Mesodermal cell (in vitro differentiated cells): Measurements from ENCODE around the gene OR5I1. TPM values are rescaled to one million over a fixed set of nuclear protein-coding genes. Genes with fewer than 3 reads are reported as not detected.

Experiments used
- H3K27ac ChIP-seq: 2 replicates; pipeline ENCODE4 v1.7.0; 2013; ENCODE audit warnings: mild to moderate bottlenecking, low read depth, low read length, moderate library complexity; ENCODE audit not compliant: severe bottlenecking
- H3K36me3 ChIP-seq: 2 replicates; pipeline ENCODE4 v1.7.1; 2013; ENCODE audit warnings: mild to moderate bottlenecking, low read length, moderate library complexity; ENCODE audit not compliant: control insufficient read depth, insufficient read depth
- H3K4me1 ChIP-seq: one replicate; pipeline ENCODE4 v1.7.1; 2013; ENCODE audit warnings: mild to moderate bottlenecking, low read length; ENCODE audit not compliant: insufficient read depth, control insufficient read depth, poor library complexity, severe bottlenecking
- H3K4me3 ChIP-seq: 2 replicates; pipeline ENCODE4 v1.7.0; 2013; ENCODE audit warnings: low read length, control low read depth, mild to moderate bottlenecking; ENCODE audit not compliant: insufficient read depth, poor library complexity, severe bottlenecking; ENCODE audit errors: extremely low read depth
- H3K9me3 ChIP-seq: 2 replicates; pipeline ENCODE4 v1.7.1; 2013; ENCODE audit warnings: mild to moderate bottlenecking, low read length, moderate library complexity; ENCODE audit not compliant: control insufficient read depth
- WGBS, 2 experiments: methylation state at CpG; one replicate each; pipeline ENCODE4 v1.1.5; 2013; ENCODE audit warnings: missing lambda C conversion rate in 2 of 2; ENCODE audit not compliant: insufficient coverage in 2 of 2; 5-methylcytosine and 5-hydroxymethylcytosine counted together
- polyA plus RNA-seq, 2 experiments: library from polyadenylated mRNA; stranded (reverse); fragments of 50-300 nt; gene quantifications; one replicate each; pipeline ENCODE4 v1.2.3, GENCODE V29; 2013

Gene OR5I1
- not detected for polyA plus RNA-seq (2013, experiment 1 of 2)
- not detected for polyA plus RNA-seq (2013, experiment 2 of 2)

- Histone ChIP-seq H3K36me3 (no peaks in the 10 kb centered on the region), H3K4me1 (no peaks in the 10 kb centered on the region), H3K9me3 (no peaks in the 10 kb centered on the region), H3K4me3 (no peak within 1 kb of the TSS), H3K27ac (no peak within 1 kb of the TSS)
- no CpG with 5 or more reads among the region's 2 CpGs for WGBS, 2 experiments
Observed at GRCh38 chr11:55936300-55936699, at the start of gene OR5I1. OR5I1 (minus strand) TSS chr11:55936400; CDS start chr11:55936400, 0 bp downstream.

GRCh38 chr11:55970935-55971334, 34.7 kb upstream of the OR5I1 start:
- no peaks in the 10 kb centered on the region for H3K9me3 ChIP-seq
- no peaks in the 10 kb centered on the region for H3K36me3 ChIP-seq
- 86 to 90% methylated on average over 2 to 3 of the region's 3 CpGs for WGBS, 2 experiments
- peaks cover 7% of the 10 kb centered on the region for H3K4me1 ChIP-seq
- no peak overlapping the region for H3K4me3 ChIP-seq
- H3K27ac ChIP-seq = no peak overlapping the region

- Histone ChIP-seq H3K9me3 (no peaks in the 10 kb centered on the region), H3K4me1 (peaks cover 7% of the 10 kb centered on the region), H3K36me3 (no peaks in the 10 kb centered on the region), H3K4me3 (no peak within 1 kb of the TSS), H3K27ac (no peak within 1 kb of the TSS)
- WGBS, 2 experiments = 86% methylated on average over 1 of the region's 2 CpGs; no CpG with 5 or more reads in 1 of the 2 experiments
Observed at GRCh38 chr11:55969845-55970244, 33.6 kb upstream of the OR5I1 start, which contains the start of gene OR10AG1. OR10AG1 (minus strand) TSS chr11:55969945; CDS start chr11:55969907, 38 bp downstream.

GRCh38 chr11:55967914-55968313, 31.7 kb upstream of the OR5I1 start:
- Histone ChIP-seq H3K36me3 (no peaks in the 10 kb centered on the region), H3K9me3 (no peaks in the 10 kb centered on the region), H3K27ac (no peak overlapping the region), H3K4me3 (no peak overlapping the region), H3K4me1 (peaks cover 7% of the 10 kb centered on the region)
- 81 to 87% methylated on average over 3 to 4 of the region's 5 CpGs for WGBS, 2 experiments

GRCh38 chr11:55966391-55966790, 30.2 kb upstream of the OR5I1 start:
- WGBS, 2 experiments = 0% methylated on average over 1 of the region's 2 CpGs; no CpG with 5 or more reads in 1 of the 2 experiments
- no peaks in the 10 kb centered on the region for H3K36me3 ChIP-seq
- H3K4me3 ChIP-seq = no peak overlapping the region
- H3K9me3 ChIP-seq = no peaks in the 10 kb centered on the region
- H3K27ac ChIP-seq = no peak overlapping the region
- peaks cover 7% of the 10 kb centered on the region for H3K4me1 ChIP-seq

- 80% methylated on average over 1 of the region's 4 CpGs; no CpG with 5 or more reads in 1 of the 2 experiments for WGBS, 2 experiments
- Histone ChIP-seq H3K9me3 (no peaks in the 10 kb centered on the region), H3K4me3 (no peak overlapping the region), H3K36me3 (no peaks in the 10 kb centered on the region), H3K4me1 (no peaks in the 10 kb centered on the region), H3K27ac (no peak overlapping the region)
Observed at GRCh38 chr11:55956521-55956920, 20.3 kb upstream of the OR5I1 start.

- Histone ChIP-seq H3K36me3 (no peaks in the 10 kb centered on the region), H3K27ac (no peak overlapping the region), H3K9me3 (no peaks in the 10 kb centered on the region), H3K4me3 (no peak overlapping the region), H3K4me1 (no peaks in the 10 kb centered on the region)
- 86 to 92% methylated on average over 4 of the region's 4 CpGs for WGBS, 2 experiments
Observed at GRCh38 chr11:55949330-55949729, 13.1 kb upstream of the OR5I1 start.

GRCh38 chr11:55942785-55943392, 6.7 kb upstream of the OR5I1 start:
- Histone ChIP-seq H3K4me1 (no peaks in the 10 kb centered on the region), H3K9me3 (no peaks in the 10 kb centered on the region), H3K36me3 (no peaks in the 10 kb centered on the region), H3K27ac (no peak overlapping the region), H3K4me3 (no peak overlapping the region)
- WGBS, 2 experiments = no CpG with 5 or more reads among the region's 3 CpGs

- H3K27ac ChIP-seq = no peak overlapping the region
- 68 to 83% methylated on average over 3 to 4 of the region's 5 CpGs for WGBS, 2 experiments
- no peaks in the 10 kb centered on the region for H3K4me1 ChIP-seq
- peaks cover 6% of the 10 kb centered on the region for H3K9me3 ChIP-seq
- H3K4me3 ChIP-seq = no peak overlapping the region
- H3K36me3 ChIP-seq = no peaks in the 10 kb centered on the region
Observed at GRCh38 chr11:55920537-55920936, 15.7 kb downstream of the OR5I1 start.

- H3K4me1 ChIP-seq = no peaks in the 10 kb centered on the region
- no peak within 1 kb of the TSS for H3K4me3 ChIP-seq
- WGBS, 2 experiments = no CpG with 5 or more reads among the region's 1 CpG
- H3K27ac ChIP-seq = no peak within 1 kb of the TSS
- no peaks in the 10 kb centered on the region for H3K36me3 ChIP-seq
- H3K9me3 ChIP-seq = peaks cover 9% of the 10 kb centered on the region
Observed at GRCh38 chr11:55914482-55914881, 21.7 kb downstream of the OR5I1 start, which contains the start of gene OR5W2. OR5W2 (minus strand) TSS chr11:55914582; CDS start chr11:55914582, 0 bp downstream.

- Histone ChIP-seq H3K27ac (no peak overlapping the region), H3K36me3 (no peaks in the 10 kb centered on the region), H3K4me1 (no peaks in the 10 kb centered on the region), H3K9me3 (peaks cover 5% of the 10 kb centered on the region), H3K4me3 (no peak overlapping the region)
- WGBS, 2 experiments = 0% methylated on average over 1 of the region's 2 CpGs; no CpG with 5 or more reads in 1 of the 2 experiments
Observed at GRCh38 chr11:55902308-55902707, 33.9 kb downstream of the OR5I1 start.
